Measurements from ENCODE around the gene NFKBIE.

Gene NFKBIE

GRCh38 chr6:44311304-44311703 is 46.0 kb upstream of the NFKBIE start:
- TF ChIP-seq REST (IDR thresholded peaks at IDR 0.05; ENCODE audit: insufficient replicate concordance, low read depth) (no peak), CTCF (IDR thresholded peaks at IDR 0.05; ENCODE audit: insufficient read depth, low read length) (no peak), POLR2AphosphoS5 (IDR thresholded peaks at IDR 0.05; ENCODE audit: low read depth) (no peak), SPI1 (IDR thresholded peaks at IDR 0.05; ENCODE audit: borderline replicate concordance, low read depth) (no peak), GABPA (IDR thresholded peaks at IDR 0.05; ENCODE audit: low read depth) (no peak)
- H3K27ac ChIP-seq (replicated peaks) = no peak overlapping the region
- no peak overlapping the region for H3K4me3 ChIP-seq (replicated peaks; ENCODE audit: insufficient read depth, low read length)
- H3K27me3 ChIP-seq (ENCODE audit: insufficient read depth, poor library complexity, severe bottlenecking) = no peaks in the 10 kb centered on the region
- DNase-seq (ENCODE audit: low read depth in 1 of 2, low spot score in 1 of 2) = no peak

DNA sequence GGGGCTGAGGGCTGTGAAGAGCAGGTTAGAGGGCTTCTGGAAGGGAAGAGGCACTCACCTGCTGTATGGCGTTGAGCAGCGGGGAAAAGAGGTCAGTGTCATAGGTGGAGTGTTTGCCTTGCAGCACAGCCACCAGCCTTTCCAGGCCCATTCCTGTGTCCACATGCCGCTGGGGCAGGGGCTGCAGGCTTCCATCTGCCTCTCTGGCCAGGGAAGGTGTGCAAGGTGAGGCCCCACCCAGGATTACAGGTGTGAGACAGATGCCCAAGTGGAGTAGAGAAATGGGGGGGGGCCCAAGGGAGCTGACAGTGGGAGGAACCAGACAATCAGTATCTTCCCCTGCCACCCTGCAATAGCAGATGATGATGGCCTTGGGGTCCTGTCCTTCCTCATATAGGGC is 44.9 kb upstream of the NFKBIE start:
- no peaks in the 10 kb centered on the region for H3K27me3 ChIP-seq (ENCODE audit: insufficient read depth, poor library complexity, severe bottlenecking)
- TF ChIP-seq REST (IDR thresholded peaks at IDR 0.05; ENCODE audit: insufficient replicate concordance, low read depth) (no peak), POLR2AphosphoS5 (IDR thresholded peaks at IDR 0.05; ENCODE audit: low read depth) (no peak)
- no peak overlapping the region for H3K4me3 ChIP-seq (replicated peaks; ENCODE audit: insufficient read depth, low read length)
- H3K27ac ChIP-seq (replicated peaks) = no peak overlapping the region
- DNase-seq (ENCODE audit: low read depth in 1 of 2, low spot score in 1 of 2) = no peak

DNA sequence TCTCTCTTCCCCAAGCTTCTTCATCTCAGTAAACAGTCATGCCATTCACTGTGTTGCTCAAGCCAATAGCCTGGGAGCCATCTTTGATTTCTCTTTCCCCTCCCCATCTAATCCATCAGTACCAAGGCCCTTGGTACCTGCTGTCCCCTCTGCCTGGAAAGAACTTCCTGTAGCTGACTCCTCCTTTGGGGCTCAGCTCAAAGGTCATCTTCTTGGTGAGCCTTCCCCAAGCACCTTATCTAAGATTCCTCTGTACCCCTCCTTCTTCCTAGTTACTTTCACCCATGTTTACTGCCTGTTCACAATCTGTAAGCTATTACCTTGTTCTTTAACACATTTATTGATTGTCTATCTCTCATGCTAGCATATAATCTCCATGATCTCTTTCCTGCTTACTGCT is 44.3 kb upstream of the NFKBIE start:
- Histone ChIP-seq H3K27ac (replicated peaks) (no peak overlapping the region), H3K27me3 (ENCODE audit: insufficient read depth, poor library complexity, severe bottlenecking) (no peaks in the 10 kb centered on the region), H3K4me3 (replicated peaks; ENCODE audit: insufficient read depth, low read length) (no peak overlapping the region)
- TF ChIP-seq SPI1 (IDR thresholded peaks at IDR 0.05; ENCODE audit: borderline replicate concordance, low read depth) = no peak
- TF ChIP-seq CTCF (IDR thresholded peaks at IDR 0.05; ENCODE audit: insufficient read depth, low read length) = no peak
- TF ChIP-seq GABPA (IDR thresholded peaks at IDR 0.05; ENCODE audit: low read depth) = no peak
- no peak for TF ChIP-seq POLR2AphosphoS5 (IDR thresholded peaks at IDR 0.05; ENCODE audit: low read depth)
- TF ChIP-seq REST (IDR thresholded peaks at IDR 0.05; ENCODE audit: insufficient replicate concordance, low read depth) = no peak
- DNase-seq (ENCODE audit: low read depth in 1 of 2, low spot score in 1 of 2) = no peak

GRCh38 chr6:44309092-44309491 is 43.7 kb upstream of the NFKBIE start:
- DNase-seq (ENCODE audit: low read depth in 1 of 2, low spot score in 1 of 2) = no peak
- Histone ChIP-seq H3K27me3 (ENCODE audit: insufficient read depth, poor library complexity, severe bottlenecking) (no peaks in the 10 kb centered on the region), H3K27ac (replicated peaks) (no peak overlapping the region), H3K4me3 (replicated peaks; ENCODE audit: insufficient read depth, low read length) (no peak overlapping the region)
- TF ChIP-seq REST (IDR thresholded peaks at IDR 0.05; ENCODE audit: insufficient replicate concordance, low read depth) (no peak), POLR2AphosphoS5 (IDR thresholded peaks at IDR 0.05; ENCODE audit: low read depth) (no peak), SPI1 (IDR thresholded peaks at IDR 0.05; ENCODE audit: borderline replicate concordance, low read depth) (no peak), GABPA (IDR thresholded peaks at IDR 0.05; ENCODE audit: low read depth) (no peak), CTCF (IDR thresholded peaks at IDR 0.05; ENCODE audit: insufficient read depth, low read length) (no peak)

Measured in HL-60 (cell line).